ENCODE data around the gene RHBDL3. TPM values are rescaled to one million over a fixed set of nuclear protein-coding genes. Genes with fewer than 3 reads are reported as not detected.

The RHBDL3 gene
- total and polyA plus RNA-seq, 2 donors (not counting 1 experiment from before 2014, with no cell fraction given), result not detected

- WGBS (ENCODE audit: insufficient coverage), result 95% methylated on average over 7 of the region's 9 CpGs
- no peaks in the 10 kb centered on the region for H3K27me3 ChIP-seq (replicated peaks in 1 of 4; ENCODE audit: control extremely low read depth in 1 of 4, control insufficient read depth in 3 of 4, insufficient read depth in 4 of 4, low read length in 3 of 4)
- no peaks in the 10 kb centered on the region for H3K36me3 ChIP-seq (replicated peaks in 1 of 2; ENCODE audit: control extremely low read depth in 1 of 2, control insufficient read depth in 1 of 2, extremely low read depth in 1 of 2, insufficient read depth in 2 of 2, low read length in 1 of 2)
- no peaks in the 10 kb centered on the region for H3K79me2 ChIP-seq (ENCODE audit: control insufficient read depth, insufficient read depth, low read length)
- H3K27ac ChIP-seq (ENCODE audit: low read length in 2 of 2), result no peak overlapping the region
- Mint-ChIP-seq H3K4me3 (no peak overlapping the region), H3K4me1 (no peaks in the 10 kb centered on the region), H3K27me3 (peaks cover 25% of the 10 kb centered on the region), H3K9me3 (ENCODE audit: insufficient read depth) (no peaks in the 10 kb centered on the region), H3K27ac (no peak overlapping the region)
- H3K4me2 ChIP-seq (replicated peaks; ENCODE audit: low read depth, low read length, poor library complexity, severe bottlenecking), result no peak overlapping the region
- ChIA-PET CTCF (interaction anchor here (0.6 to 1.8 kb wide), 4 partner anchors 11 to 63 kb away, joined by 3 to 7 read pairs (median 3); no protein-coding TSS in a partner anchor), POLR2A (no interaction called here)
- DNase-seq, result no peak
- no peak for ATAC-seq (ENCODE audit: low read depth)
- no peak overlapping the region for H3K9ac ChIP-seq (ENCODE audit: low read length)
- H3K4me1 ChIP-seq (ENCODE audit: control insufficient read depth in 2 of 2, insufficient read depth in 2 of 2, low read length in 2 of 2), result no peaks in the 10 kb centered on the region
- no peak overlapping the region for H3K4me3 ChIP-seq (ENCODE audit: control extremely low read depth in 1 of 5, extremely low read depth in 1 of 5, insufficient read depth in 1 of 5, low read depth in 2 of 5, low read length in 4 of 5)
- intact Hi-C loops (cut with micrococcal nuclease), result loop anchor here (10.0 kb wide), 1 partner anchor 499 kb away; no protein-coding TSS in a partner anchor
- no peak for TF ChIP-seq EZH2 (IDR thresholded peaks at IDR 0.05; ENCODE audit: borderline replicate concordance, insufficient read depth, low read depth, low read length, poor library complexity, severe bottlenecking)
- TF ChIP-seq CTCF (IDR thresholded peaks at IDR 0.05), result no peak
- no peaks in the 10 kb centered on the region for H4K20me1 ChIP-seq (ENCODE audit: control insufficient read depth, insufficient read depth, low read length, poor library complexity, severe bottlenecking)
- H2AFZ ChIP-seq (ENCODE audit: insufficient read depth, low read depth, low read length, poor library complexity, severe bottlenecking), result no peak overlapping the region
- H3K9me3 ChIP-seq (ENCODE audit: control extremely low read depth in 1 of 3, control insufficient read depth in 2 of 3, insufficient read depth in 1 of 3, low read length in 2 of 3), result peaks cover 0 to 6% (median 0%) of the 10 kb centered on the region in 3 donors
Measured at GRCh38 chr17:32256012-32256700, 9.5 kb upstream of the RHBDL3 start.

- peak; percentile 63 for ATAC-seq (ENCODE audit: low read depth)
- Mint-ChIP-seq H3K4me3 (no peak overlapping the region), H3K27ac (no peak overlapping the region), H3K27me3 (peaks cover 29% of the 10 kb centered on the region), H3K9me3 (ENCODE audit: insufficient read depth) (no peaks in the 10 kb centered on the region), H3K4me1 (no peaks in the 10 kb centered on the region)
- Histone ChIP-seq H3K36me3 (replicated peaks in 1 of 2; ENCODE audit: control extremely low read depth in 1 of 2, control insufficient read depth in 1 of 2, extremely low read depth in 1 of 2, insufficient read depth in 2 of 2, low read length in 1 of 2) (no peaks in the 10 kb centered on the region), H3K79me2 (ENCODE audit: control insufficient read depth, insufficient read depth, low read length) (no peaks in the 10 kb centered on the region), H2AFZ (ENCODE audit: insufficient read depth, low read depth, low read length, poor library complexity, severe bottlenecking) (no peak overlapping the region), H3K27me3 (replicated peaks in 1 of 4; ENCODE audit: control extremely low read depth in 1 of 4, control insufficient read depth in 3 of 4, insufficient read depth in 4 of 4, low read length in 3 of 4) (peaks cover 0 to 3% (median 0%) of the 10 kb centered on the region in 4 experiments), H3K9ac (ENCODE audit: low read length) (no peak overlapping the region), H3K9me3 (ENCODE audit: control extremely low read depth in 1 of 3, control insufficient read depth in 2 of 3, insufficient read depth in 1 of 3, low read length in 2 of 3) (peaks cover 0 to 6% (median 0%) of the 10 kb centered on the region in 3 donors), H3K4me3 (ENCODE audit: control extremely low read depth in 1 of 5, extremely low read depth in 1 of 5, insufficient read depth in 1 of 5, low read depth in 2 of 5, low read length in 4 of 5) (no peak overlapping the region), H3K4me1 (ENCODE audit: control insufficient read depth in 2 of 2, insufficient read depth in 2 of 2, low read length in 2 of 2) (no peaks in the 10 kb centered on the region), H3K27ac (ENCODE audit: low read length in 2 of 2) (no peak overlapping the region), H4K20me1 (ENCODE audit: control insufficient read depth, insufficient read depth, low read length, poor library complexity, severe bottlenecking) (no peaks in the 10 kb centered on the region), H3K4me2 (replicated peaks; ENCODE audit: low read depth, low read length, poor library complexity, severe bottlenecking) (no peak overlapping the region)
- WGBS (ENCODE audit: insufficient coverage), result 79% methylated on average over 9 of the region's 9 CpGs
- TF ChIP-seq CTCF (IDR thresholded peaks at IDR 0.05) (no peak), EZH2 (IDR thresholded peaks at IDR 0.05; ENCODE audit: borderline replicate concordance, insufficient read depth, low read depth, low read length, poor library complexity, severe bottlenecking) (no peak)
- CTCF ChIA-PET, result interaction anchor here (0.7 to 1.8 kb wide), 3 partner anchors 10 to 62 kb away, joined by 3 to 7 read pairs (median 3); no protein-coding TSS in a partner anchor
- intact Hi-C loops (cut with micrococcal nuclease), result loop anchor here (10.0 kb wide), 1 partner anchor 498 kb away; no protein-coding TSS in a partner anchor
- POLR2A ChIA-PET, result no interaction called here
- DNase-seq, result no peak
Measured at GRCh38 chr17:32256701-32257019, 9.0 kb upstream of the RHBDL3 start.

Measured in B cell (primary cell).